GM12872 (cell line): ENCODE measurements around the gene BMS1.

Source experiments
- CTCF ChIP-seq: IDR thresholded peaks from 3 replicates; pipeline ENCODE4 v1.5.1; 2011; ENCODE audit warnings: low read depth, mild to moderate bottlenecking, low read length, moderate library complexity; ENCODE audit not compliant: insufficient read depth

The BMS1 gene

GRCh38 chr10:42836771-42837468 lies 54.3 kb downstream of the BMS1 start:
- no peak for TF ChIP-seq CTCF

DNA sequence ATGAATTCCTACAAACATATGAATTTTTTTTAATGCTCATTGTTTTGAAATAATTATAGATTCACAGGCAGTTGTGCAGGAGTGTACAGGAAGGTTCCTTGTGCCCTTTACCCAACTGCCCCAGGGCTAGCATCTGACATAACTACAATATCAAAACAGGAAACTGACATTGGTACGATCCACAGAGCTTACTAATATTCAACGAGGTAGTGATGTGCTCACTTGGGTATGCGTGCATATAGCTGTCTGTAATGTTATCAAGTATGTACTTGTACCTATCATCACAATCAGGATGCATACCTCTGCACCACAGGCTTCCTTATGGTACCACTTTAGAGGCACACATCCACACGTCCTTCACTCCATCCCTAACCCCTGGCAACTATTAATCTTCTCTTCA lies 68.3 kb downstream of the BMS1 start:
- TF ChIP-seq CTCF: no peak

DNA sequence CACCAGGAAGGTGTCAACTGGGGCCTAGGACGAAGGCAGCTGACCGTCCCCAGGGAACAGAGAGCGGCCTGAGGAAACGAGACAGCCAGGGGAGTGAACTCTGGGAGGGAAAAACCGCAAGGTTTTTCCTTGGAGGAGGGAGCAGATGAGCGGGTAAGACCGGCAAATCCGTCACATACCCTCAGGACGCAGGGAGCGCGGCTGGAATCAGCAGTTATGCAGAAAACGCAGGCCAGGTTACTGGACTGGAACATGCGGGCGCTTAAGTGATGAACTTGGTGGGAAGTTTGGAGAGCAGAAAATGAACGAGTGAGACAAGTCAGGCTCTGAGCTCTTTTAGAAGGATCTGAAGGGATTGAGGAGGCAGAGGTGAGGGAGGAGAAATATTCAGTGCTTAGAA lies 76.7 kb downstream of the BMS1 start:
- TF ChIP-seq CTCF: no peak

DNA sequence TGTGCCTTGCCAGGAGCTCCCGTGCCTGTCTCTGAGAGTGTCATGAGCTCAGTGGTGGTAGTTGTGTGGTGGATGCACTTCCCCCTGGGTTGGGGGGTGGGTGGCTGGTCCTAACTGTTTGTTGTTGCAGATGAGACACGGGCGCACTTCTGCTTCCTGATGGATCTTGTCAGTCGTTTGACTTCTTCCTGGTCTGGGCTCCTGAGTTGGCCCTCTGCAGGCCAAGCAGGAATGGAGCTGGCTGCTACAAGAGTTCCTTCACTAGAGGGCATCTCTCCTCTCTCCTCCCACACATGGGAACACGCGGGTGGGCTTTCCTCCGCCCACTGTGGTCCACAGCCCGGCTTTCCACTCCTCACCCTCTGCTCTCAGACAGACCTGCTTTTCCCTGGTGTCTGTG lies 82.0 kb downstream of the BMS1 start:
- peak; percentile 16; the same call in 1 of the 3 replicates for TF ChIP-seq CTCF

GRCh38 chr10:42865716-42866114 lies 83.1 kb downstream of the BMS1 start:
- TF ChIP-seq CTCF: no peak

DNA sequence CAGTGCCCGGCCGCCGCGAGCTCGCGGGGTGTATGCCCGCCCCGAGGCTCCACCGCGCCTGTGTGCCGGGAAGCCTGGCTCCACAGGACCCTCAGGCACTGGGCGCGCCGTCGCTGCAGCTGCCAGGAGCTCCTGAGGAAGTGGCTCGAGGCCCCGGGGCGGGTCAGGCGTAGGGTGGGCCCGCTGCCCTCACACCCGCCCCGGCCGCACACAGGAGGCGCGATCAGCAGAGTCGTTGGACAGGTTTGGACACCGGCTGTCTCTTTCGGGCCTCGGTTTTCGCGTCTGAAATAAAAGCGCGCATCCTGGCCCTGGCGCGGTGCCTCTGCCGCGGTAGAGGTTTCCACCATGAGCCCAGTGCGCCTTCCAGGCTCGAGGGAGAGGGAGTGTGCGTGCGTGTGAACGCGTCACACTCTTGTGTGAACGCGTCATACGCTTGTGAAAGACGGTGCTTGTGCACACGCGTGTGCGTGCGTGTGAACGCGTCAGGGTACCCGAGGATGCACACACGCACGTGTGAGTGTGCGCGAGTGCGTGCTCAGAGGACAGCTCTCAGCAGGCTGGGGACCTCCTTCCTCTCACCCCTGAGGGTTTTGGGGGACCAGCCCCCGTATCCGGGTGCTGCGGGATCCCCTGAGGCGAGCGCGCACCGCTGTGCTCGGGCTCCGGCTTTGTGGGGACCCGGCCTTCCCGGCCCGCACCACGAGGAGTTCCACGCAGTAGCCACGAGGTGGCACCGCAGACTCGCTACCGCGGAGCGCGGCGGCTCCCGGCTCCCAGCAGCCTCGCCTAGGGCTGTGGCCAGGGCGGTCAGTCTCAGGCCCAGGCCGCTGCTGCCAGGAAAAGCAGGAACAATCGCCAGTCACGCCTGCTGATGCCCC lies 83.8 kb downstream of the BMS1 start:
- peak; percentile 69 for TF ChIP-seq CTCF

- no peak for TF ChIP-seq CTCF
Measured at GRCh38 chr10:42867571-42867970, 85.0 kb downstream of the BMS1 start.
